Measurements from ENCODE around the gene EYS. TPM values are rescaled to one million over a fixed set of nuclear protein-coding genes. Genes with fewer than 3 reads are reported as not detected.

Gene EYS
- total and polyA plus RNA-seq, 2 of the 8 experiments (the other 6 are each of a cell fraction or from before 2014, with no cell fraction given) = 0.05 to 0.13 TPM

GRCh38 chr6:65064844-65065243, 642.2 kb downstream of the EYS start:
- H3K14ac ChIP-seq (ENCODE audit: insufficient read length) = no peak overlapping the region
- TF ChIP-seq BRCA1 (IDR thresholded peaks at IDR 0.05; ENCODE audit: low read depth, low read length) = no peak
- no peak for TF ChIP-seq BCL11A (IDR thresholded peaks at IDR 0.05; ENCODE audit: low read depth in 2 of 2, low read length in 2 of 2)
- TF ChIP-seq, protein P1, sequence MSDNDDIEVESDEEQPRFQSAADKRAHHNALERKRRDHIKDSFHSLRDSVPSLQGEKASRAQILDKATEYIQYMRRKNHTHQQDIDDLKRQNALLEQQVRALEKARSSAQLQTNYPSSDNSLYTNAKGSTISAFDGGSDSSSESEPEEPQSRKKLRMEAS (IDR thresholded peaks at IDR 0.05) = no peak
- no peak for TF ChIP-seq RNF2 (IDR thresholded peaks at IDR 0.05; ENCODE audit: borderline replicate concordance, low read depth, low read length, missing control alignments, poor library complexity, severe bottlenecking)
- TF ChIP-seq CEBPB (IDR thresholded peaks at IDR 0.05; ENCODE audit: low read depth, low read length) = no peak
- no peak for TF ChIP-seq POLR2AphosphoS5 (IDR thresholded peaks at IDR 0.05; ENCODE audit: low read depth, low read length)
- no peak for TF ChIP-seq CTBP2 (IDR thresholded peaks at IDR 0.05; ENCODE audit: borderline replicate concordance, insufficient read depth, insufficient read length, low read length)
- no peak for TF ChIP-seq KDM5A (IDR thresholded peaks at IDR 0.05; ENCODE audit: low read length)
- TF ChIP-seq, protein P2, sequence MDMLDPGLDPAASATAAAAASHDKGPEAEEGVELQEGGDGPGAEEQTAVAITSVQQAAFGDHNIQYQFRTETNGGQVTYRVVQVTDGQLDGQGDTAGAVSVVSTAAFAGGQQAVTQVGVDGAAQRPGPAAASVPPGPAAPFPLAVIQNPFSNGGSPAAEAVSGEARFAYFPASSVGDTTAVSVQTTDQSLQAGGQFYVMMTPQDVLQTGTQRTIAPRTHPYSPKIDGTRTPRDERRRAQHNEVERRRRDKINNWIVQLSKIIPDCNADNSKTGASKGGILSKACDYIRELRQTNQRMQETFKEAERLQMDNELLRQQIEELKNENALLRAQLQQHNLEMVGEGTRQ (IDR thresholded peaks at IDR 0.05; ENCODE audit: low read length) = no peak
- TF ChIP-seq RBBP5 (IDR thresholded peaks at IDR 0.05; ENCODE audit: borderline replicate concordance, low read depth, low read length) = no peak
- TF ChIP-seq HDAC2 (IDR thresholded peaks at IDR 0.05; ENCODE audit: borderline replicate concordance in 1 of 2, low read depth in 2 of 2, low read length in 2 of 2) = no peak
- no peak for TF ChIP-seq JUND (IDR thresholded peaks at IDR 0.05; ENCODE audit: low read length)

More at GRCh38 chr6:65064844-65065243, 642.2 kb downstream of the EYS start:
- Histone ChIP-seq H3K23me2 (ENCODE audit: low read depth, low read length) (no peaks in the 10 kb centered on the region), H3K27ac (ENCODE audit: low read depth, low read length) (no peak overlapping the region), H4K8ac (ENCODE audit: extremely low read depth, insufficient read depth, low read length) (no peak overlapping the region), H3K9me3 (ENCODE audit: insufficient read depth in 2 of 2, low read depth in 1 of 2, low read length in 1 of 2) (no peaks in the 10 kb centered on the region), H4K5ac (ENCODE audit: insufficient read length, low read depth, low read length) (no peak overlapping the region), H3K36me3 (ENCODE audit: control insufficient read depth in 2 of 4, insufficient read depth in 4 of 4, low read length in 3 of 4) (no peaks in the 10 kb centered on the region), H3K18ac (ENCODE audit: extremely low read depth, low read length) (no peak overlapping the region), H3K27me3 (replicated peaks in 1 of 4; ENCODE audit: control insufficient read depth in 3 of 4, extremely low read depth in 1 of 4, insufficient read depth in 3 of 4, low read length in 3 of 4) (no peaks in the 10 kb centered on the region), H3K4me1 (replicated peaks in 1 of 4; ENCODE audit: control insufficient read depth in 3 of 4, insufficient read depth in 4 of 4, low read length in 3 of 4) (no peaks in the 10 kb centered on the region), H3K9ac (replicated peaks in 1 of 4; ENCODE audit: extremely low read depth in 1 of 4, low read depth in 3 of 4, low read length in 3 of 4) (no peak overlapping the region), H3K56ac (replicated peaks; ENCODE audit: insufficient read length, low read depth, low read length) (no peak overlapping the region), H2BK12ac (ENCODE audit: low read depth, low read length) (no peak overlapping the region), H3K79me1 (ENCODE audit: low read depth, low read length) (no peaks in the 10 kb centered on the region), H2BK15ac (ENCODE audit: low read length) (no peak overlapping the region), H3K79me2 (ENCODE audit: control insufficient read depth in 1 of 2, insufficient read depth in 2 of 2, low read length in 2 of 2) (no peaks in the 10 kb centered on the region), H4K20me1 (replicated peaks in 1 of 2; ENCODE audit: control insufficient read depth in 1 of 2, insufficient read depth in 2 of 2, low read length in 2 of 2) (no peaks in the 10 kb centered on the region), H2BK120ac (replicated peaks; ENCODE audit: low read depth, low read length) (no peak overlapping the region), H2BK20ac (ENCODE audit: low read length) (no peak overlapping the region), H2AK5ac (ENCODE audit: low read depth, low read length) (no peak overlapping the region), H2AFZ (ENCODE audit: low read length) (no peak overlapping the region), H4K91ac (replicated peaks; ENCODE audit: insufficient read length, low read length) (no peak overlapping the region), H3K4me2 (ENCODE audit: insufficient read depth in 1 of 2, low read depth in 2 of 2, low read length in 2 of 2) (no peak overlapping the region), H2BK5ac (ENCODE audit: low read depth, low read length) (no peak overlapping the region), H3K23ac (ENCODE audit: insufficient read length) (no peak overlapping the region), H3K4ac (replicated peaks; ENCODE audit: insufficient read length, low read depth, low read length) (no peak overlapping the region), H3K4me3 (ENCODE audit: extremely low read depth in 1 of 4, insufficient read depth in 2 of 4, low read depth in 3 of 4, low read length in 4 of 4) (no peak overlapping the region)
- FAIRE-seq = no peak
- no peak for DNase-seq (ENCODE audit: low read depth in 1 of 2, low spot score in 2 of 2)
- 83% methylated on average over 1 of the region's 1 CpG; no CpG with 5 or more reads in 1 of the 2 experiments for WGBS, 2 experiments (ENCODE audit: extremely low coverage in 1 of 2, insufficient coverage in 1 of 2, insufficient read length in 1 of 2, insufficient replicate concordance in 2 of 2, low coverage in 1 of 2, low lambda C conversion rate in 2 of 2, missing lambda C conversion rate in 1 of 2)
- CTCF ChIA-PET (ENCODE audit: partially characterized antibody) = interaction anchor here (1.0 kb wide), 1 partner anchor 76 kb away, joined by 3 read pairs; no protein-coding TSS in a partner anchor
- POLR2A ChIA-PET (ENCODE audit: partially characterized antibody) = no interaction called here

Measured in H1 (cell line).